Left cardiac atrium (tissue), 4 donors: Measurements from ENCODE around the gene CHST8. TPM values are rescaled to one million over a fixed set of nuclear protein-coding genes. Genes with fewer than 3 reads are reported as not detected.
A peak's percentile ranks its signal among the peaks of the same experiment; 100 is the strongest.

Experiments
- ATAC-seq, 2 donors: fragments of 200-7000 bp; cut with Tn5 transposase; one replicate each; pipeline ENCODE4 v1.9.1; 2020; ENCODE audit warnings: mild to moderate bottlenecking in 2 of 2, moderate library complexity in 2 of 2
- DNase-seq: peaks from one replicate; pipeline ENCODE4 v3.0.0-alpha.2; 2020
- intact Hi-C, 2 donors: fragments of 100-400 bp; cut with DNase I; formaldehyde crosslinking; loops; one replicate each; pipeline versions ENCODE4 v1.14.1 to v1.15.1; 2022 to 2023
- total RNA-seq, 2 donors: library from RNA; stranded (reverse); fragmentation: NEBNext Ultra II Directional; extraction: Animal tissue kit (Norgen Biotek cat#: 25700); gene quantifications; one replicate each; pipeline ENCODE4 v1.2.1, GENCODE V29; 2021
- donor health status: DM: no; HTN: yes; CAD: no.
- donor health status: DM: no; HTN: yes; CAD: no; lungs with severe emphysema.
- donor health status: DM: yes; HTN: yes; CAD: no.
- donor health status: Dilated cardiomyopathy.

The CHST8 gene
- total RNA-seq, 2 donors from 2014 or later = 0.29 to 0.42 TPM

- intact Hi-C loops = no loop called here
- ATAC-seq (no peak), DNase-seq (no peak)
Observed at GRCh38 chr19:33747273-33747672, 125.5 kb downstream of the CHST8 start.

- DNase-seq (no peak), ATAC-seq (no peak)
- intact Hi-C loops = no loop called here
Observed at GRCh38 chr19:33748231-33748630, 126.5 kb downstream of the CHST8 start.

- intact Hi-C loops = no loop called here
- ATAC-seq = no peak
- no peak for DNase-seq
Observed at GRCh38 chr19:33749016-33749415, 127.3 kb downstream of the CHST8 start.

DNA sequence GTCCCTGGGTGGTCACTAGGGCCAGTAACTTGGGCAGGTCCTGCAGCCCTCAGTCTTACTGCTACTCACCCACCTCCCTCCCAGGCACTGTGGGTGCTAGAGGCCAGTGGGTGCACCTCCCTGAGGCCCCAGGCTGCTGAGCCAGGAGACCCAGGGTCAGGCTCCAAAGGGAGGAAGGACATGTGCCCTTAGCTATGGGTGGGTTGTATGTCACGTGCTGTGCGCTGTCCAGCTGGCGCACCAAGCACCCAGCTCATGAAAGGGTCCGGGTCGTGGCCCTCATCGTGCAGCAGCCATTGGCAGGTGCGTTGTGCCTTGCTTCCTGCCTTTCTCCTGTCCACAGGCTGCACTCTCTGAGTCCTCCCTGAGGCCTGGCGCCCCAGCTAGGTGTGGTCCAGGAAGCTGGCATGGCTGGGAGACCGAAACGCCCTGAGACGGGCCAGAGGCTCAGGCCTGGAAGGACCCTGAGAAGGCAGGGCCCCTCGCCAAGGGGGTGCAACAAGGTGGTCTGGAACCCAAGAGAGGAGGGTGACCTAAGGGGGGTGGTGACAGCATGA, 127.9 kb downstream of the CHST8 start:
- no peak for ATAC-seq
- no peak for DNase-seq
- intact Hi-C loops = no loop called here

- DNase-seq = no peak
- intact Hi-C loops = no loop called here
Observed at GRCh38 chr19:33750587-33751435, 129.1 kb downstream of the CHST8 start.

GRCh38 chr19:33751436-33751770, 129.7 kb downstream of the CHST8 start:
- intact Hi-C loops = no loop called here
- DNase-seq (no peak), ATAC-seq (no peak)

More at GRCh38 chr19:33750587-33751435, 129.1 kb downstream of the CHST8 start:
- no peak for ATAC-seq

- DNase-seq (no peak), ATAC-seq (no peak)
- intact Hi-C loops = no loop called here
Observed at GRCh38 chr19:33752018-33752800, 130.5 kb downstream of the CHST8 start.

GRCh38 chr19:33752945-33753344, 131.2 kb downstream of the CHST8 start:
- ATAC-seq (no peak), DNase-seq (no peak)
- intact Hi-C loops = no loop called here

GRCh38 chr19:33754361-33754760, 132.6 kb downstream of the CHST8 start:
- ATAC-seq (no peak), DNase-seq (no peak)
- intact Hi-C loops = no loop called here

DNA sequence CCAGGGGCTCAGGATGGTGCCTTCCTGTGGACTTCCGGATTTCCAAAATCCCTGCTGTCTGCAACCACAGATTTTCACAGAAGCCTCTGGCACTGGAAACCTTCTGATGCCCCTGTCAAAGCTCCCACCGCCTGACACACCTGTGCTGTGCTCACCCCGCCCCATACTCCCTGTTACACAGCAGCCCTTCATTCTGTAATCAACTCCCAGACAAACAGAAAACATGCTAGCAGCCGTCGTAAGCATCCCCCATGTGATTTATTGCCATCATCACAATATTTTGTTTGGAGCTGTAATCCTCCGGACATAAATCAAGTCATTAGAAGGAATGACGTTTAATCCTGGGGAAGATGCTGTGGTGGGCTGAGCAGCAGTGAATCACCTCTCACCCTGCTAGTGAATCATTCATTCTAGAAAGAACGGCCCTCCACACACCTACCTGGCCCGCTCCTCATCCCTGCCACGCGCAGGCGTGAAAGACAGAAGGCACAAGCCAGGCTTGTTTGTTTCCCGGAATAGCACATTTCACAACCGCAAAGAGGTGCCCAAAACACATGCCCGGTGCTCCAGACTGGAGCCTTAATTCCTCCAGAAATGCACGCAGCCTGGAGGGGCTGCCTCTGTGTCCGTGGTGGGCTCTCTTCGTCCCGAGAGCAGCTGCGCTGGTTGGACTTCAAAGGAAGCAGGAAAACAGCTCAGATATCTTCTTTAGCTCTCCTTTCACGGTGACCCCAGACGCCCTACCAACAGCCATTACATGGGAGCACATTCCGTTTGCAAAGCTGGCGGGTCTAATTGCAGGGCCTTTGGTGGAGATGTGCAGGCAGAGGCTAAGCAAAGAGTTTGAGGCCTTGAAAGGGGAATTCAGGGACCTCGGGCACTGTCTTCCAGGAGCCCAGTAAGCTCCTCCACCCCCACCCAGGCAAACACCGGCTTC, 133.6 kb downstream of the CHST8 start:
- intact Hi-C loops = no loop called here
- ATAC-seq (no peak), DNase-seq (no peak)

- intact Hi-C loops = no loop called here
- ATAC-seq (no peak), DNase-seq (no peak)
Observed at GRCh38 chr19:33756177-33756576, 134.4 kb downstream of the CHST8 start.

GRCh38 chr19:33758541-33759013, 136.8 kb downstream of the CHST8 start:
- DNase-seq (no peak), ATAC-seq (no peak)
- intact Hi-C loops = no loop called here

GRCh38 chr19:33759356-33759755, 137.6 kb downstream of the CHST8 start:
- no peak for DNase-seq
- intact Hi-C loops = no loop called here
- ATAC-seq = no peak

- ATAC-seq = peak in 1 of 2 donors; percentile 23
- no peak for DNase-seq
- intact Hi-C loops = loop anchor here in 1 of 2 donors (10.0 kb wide), 1 partner anchor 519 kb away; no protein-coding TSS in a partner anchor
Observed at GRCh38 chr19:33763633-33764371, 142.0 kb downstream of the CHST8 start.

GRCh38 chr19:33766623-33767022, 144.9 kb downstream of the CHST8 start:
- no peak for ATAC-seq
- intact Hi-C loops = loop anchor here in 1 of 2 donors (10.0 kb wide), 1 partner anchor 522 kb away; no protein-coding TSS in a partner anchor
- DNase-seq = no peak

DNA sequence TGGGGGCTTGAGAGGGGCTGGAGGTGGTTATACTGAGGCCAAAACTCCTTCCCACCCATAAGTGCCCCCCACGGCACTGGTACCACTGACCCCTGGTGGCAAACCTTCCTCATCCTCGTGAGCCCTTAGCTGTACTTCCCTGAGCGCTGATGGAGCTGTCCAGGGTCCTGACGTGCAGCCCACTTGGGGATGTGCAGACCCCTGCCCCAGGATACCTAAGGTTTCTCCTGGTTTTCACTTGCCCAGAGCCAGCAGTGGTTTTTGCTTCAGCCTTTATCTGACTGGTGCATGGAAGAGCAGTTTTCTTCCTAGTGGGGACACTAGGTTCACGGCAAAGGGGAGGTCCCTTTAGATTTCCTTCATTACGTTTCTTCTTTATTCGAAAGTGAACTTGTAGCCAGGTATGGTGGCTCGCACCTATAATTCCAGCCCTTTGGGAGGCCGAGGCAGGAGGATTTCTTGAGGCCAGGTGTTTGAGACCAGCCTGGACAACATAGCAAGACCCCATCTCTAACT, 146.2 kb downstream of the CHST8 start:
- ATAC-seq = no peak
- intact Hi-C loops = loop anchor here in 1 of 2 donors (10.0 kb wide), 1 partner anchor 523 kb away; no protein-coding TSS in a partner anchor

GRCh38 chr19:33769208-33769607, 147.5 kb downstream of the CHST8 start:
- DNase-seq (no peak), ATAC-seq (no peak)
- intact Hi-C loops = loop anchor here in 1 of 2 donors (10.0 kb wide), 1 partner anchor 524 kb away; no protein-coding TSS in a partner anchor

More for the DNA sequence above, 146.2 kb downstream of the CHST8 start:
- DNase-seq = no peak

- DNase-seq (no peak), ATAC-seq (no peak)
- intact Hi-C loops = loop anchor here in 1 of 2 donors (5.0 to 10.0 kb wide), 3 partner anchors 338 to 535 kb away; no protein-coding TSS in a partner anchor
Observed at GRCh38 chr19:33770107-33770506, 148.4 kb downstream of the CHST8 start.
